T-helper 1 cell treated with Interleukin-12 subunit alpha and Interleukin-12 subunit beta and Interleukin-4 antibody, amounts not matched to agents 30 μg/mL and 1 μg/mL, for 36 hours (primary cell): ENCODE data around the gene WLS.

Experiments
- H3K27ac Mint-ChIP-seq: one replicate; pipeline ENCODE4 v1.8.0; 2021; ENCODE audit warnings: mild to moderate bottlenecking, mixed read lengths
- H3K27me3 Mint-ChIP-seq: one replicate; pipeline ENCODE4 v1.8.0; 2021; ENCODE audit warnings: low read depth, mixed read lengths
- H3K36me3 Mint-ChIP-seq: one replicate; pipeline ENCODE4 v1.8.0; 2021; ENCODE audit warnings: low read depth, mixed read lengths
- H3K4me1 Mint-ChIP-seq: one replicate; pipeline ENCODE4 v1.8.0; 2021; ENCODE audit warnings: low read depth, mixed read lengths
- H3K4me3 Mint-ChIP-seq: one replicate; pipeline ENCODE4 v1.8.0; 2021; ENCODE audit warnings: mild to moderate bottlenecking, moderate library complexity, mixed read lengths
- H3K9me3 Mint-ChIP-seq: one replicate; pipeline ENCODE4 v1.8.0; 2021; ENCODE audit warnings: mixed read lengths

WLS gene

GRCh38 chr1:68103884-68104554, 128.3 kb downstream of the WLS start:
- H3K4me3 Mint-ChIP-seq: no peak overlapping the region
- no peak overlapping the region for H3K27ac Mint-ChIP-seq
- H3K27me3 Mint-ChIP-seq: peaks cover under 1% of the 10 kb centered on the region
- no peaks in the 10 kb centered on the region for H3K4me1 Mint-ChIP-seq
- H3K9me3 Mint-ChIP-seq: no peaks in the 10 kb centered on the region
- no peaks in the 10 kb centered on the region for H3K36me3 Mint-ChIP-seq

GRCh38 chr1:68103011-68103545, 129.2 kb downstream of the WLS start:
- Mint-ChIP-seq H3K27me3 (peaks cover 3% of the 10 kb centered on the region), H3K27ac (no peak overlapping the region), H3K9me3 (no peaks in the 10 kb centered on the region), H3K36me3 (no peaks in the 10 kb centered on the region), H3K4me3 (no peak overlapping the region), H3K4me1 (no peaks in the 10 kb centered on the region)

GRCh38 chr1:68101829-68102228, 130.5 kb downstream of the WLS start:
- no peaks in the 10 kb centered on the region for H3K9me3 Mint-ChIP-seq
- no peak overlapping the region for H3K4me3 Mint-ChIP-seq
- H3K4me1 Mint-ChIP-seq: no peaks in the 10 kb centered on the region
- H3K36me3 Mint-ChIP-seq: no peaks in the 10 kb centered on the region
- peaks cover 7% of the 10 kb centered on the region for H3K27me3 Mint-ChIP-seq
- H3K27ac Mint-ChIP-seq: no peak overlapping the region

- H3K9me3 Mint-ChIP-seq: no peaks in the 10 kb centered on the region
- H3K27me3 Mint-ChIP-seq: peaks cover 7% of the 10 kb centered on the region
- no peak overlapping the region for H3K4me3 Mint-ChIP-seq
- no peak overlapping the region for H3K27ac Mint-ChIP-seq
- H3K36me3 Mint-ChIP-seq: no peaks in the 10 kb centered on the region
- H3K4me1 Mint-ChIP-seq: no peaks in the 10 kb centered on the region
Observed at GRCh38 chr1:68100571-68100970, 131.8 kb downstream of the WLS start.

GRCh38 chr1:68093737-68094136, 138.6 kb downstream of the WLS start:
- Mint-ChIP-seq H3K9me3 (no peaks in the 10 kb centered on the region), H3K4me1 (no peaks in the 10 kb centered on the region), H3K4me3 (no peak overlapping the region), H3K36me3 (no peaks in the 10 kb centered on the region), H3K27me3 (peaks cover 4% of the 10 kb centered on the region), H3K27ac (no peak overlapping the region)

GRCh38 chr1:68087184-68087583, 145.1 kb downstream of the WLS start:
- no peaks in the 10 kb centered on the region for H3K4me1 Mint-ChIP-seq
- H3K27me3 Mint-ChIP-seq: no peaks in the 10 kb centered on the region
- H3K27ac Mint-ChIP-seq: no peak overlapping the region
- H3K4me3 Mint-ChIP-seq: no peak overlapping the region
- no peaks in the 10 kb centered on the region for H3K36me3 Mint-ChIP-seq
- H3K9me3 Mint-ChIP-seq: no peaks in the 10 kb centered on the region

GRCh38 chr1:68085752-68086151, 146.6 kb downstream of the WLS start:
- no peaks in the 10 kb centered on the region for H3K9me3 Mint-ChIP-seq
- H3K27me3 Mint-ChIP-seq: no peaks in the 10 kb centered on the region
- H3K36me3 Mint-ChIP-seq: no peaks in the 10 kb centered on the region
- no peak overlapping the region for H3K27ac Mint-ChIP-seq
- no peaks in the 10 kb centered on the region for H3K4me1 Mint-ChIP-seq
- no peak overlapping the region for H3K4me3 Mint-ChIP-seq

- Mint-ChIP-seq H3K27me3 (no peaks in the 10 kb centered on the region), H3K4me3 (no peak overlapping the region), H3K36me3 (no peaks in the 10 kb centered on the region), H3K9me3 (no peaks in the 10 kb centered on the region), H3K27ac (no peak overlapping the region), H3K4me1 (no peaks in the 10 kb centered on the region)
Observed at GRCh38 chr1:68083686-68084085, 148.6 kb downstream of the WLS start.

GRCh38 chr1:68081775-68082283, 150.5 kb downstream of the WLS start:
- no peak overlapping the region for H3K4me3 Mint-ChIP-seq
- no peak overlapping the region for H3K27ac Mint-ChIP-seq
- H3K27me3 Mint-ChIP-seq: no peaks in the 10 kb centered on the region
- no peaks in the 10 kb centered on the region for H3K36me3 Mint-ChIP-seq
- no peaks in the 10 kb centered on the region for H3K9me3 Mint-ChIP-seq
- H3K4me1 Mint-ChIP-seq: no peaks in the 10 kb centered on the region

- no peaks in the 10 kb centered on the region for H3K36me3 Mint-ChIP-seq
- no peaks in the 10 kb centered on the region for H3K27me3 Mint-ChIP-seq
- H3K4me1 Mint-ChIP-seq: no peaks in the 10 kb centered on the region
- H3K9me3 Mint-ChIP-seq: no peaks in the 10 kb centered on the region
- H3K4me3 Mint-ChIP-seq: no peak overlapping the region
- H3K27ac Mint-ChIP-seq: no peak overlapping the region
Observed at GRCh38 chr1:68078647-68079046, 153.7 kb downstream of the WLS start.
